KMS-11 (cell line): Measurements from ENCODE around the gene UTY.
"Not testable (repeated sequence)": the region's sequence is repeated elsewhere in the genome, so short reads cannot be mapped to it uniquely, and the experiment has no call there.

ENCODE experiments used
- H2AFZ ChIP-seq: fragments of 200-600 bp; sonication (generic); 2 replicates; pipeline ENCODE4 v1.6.1; 2016; ENCODE audit warnings: antibody characterized with exemption, mixed run types, low read depth
- H3K27ac ChIP-seq: fragments of 200-600 bp; sonication (generic); 2 replicates; pipeline ENCODE4 v1.6.1; 2016; ENCODE audit warnings: mild to moderate bottlenecking, mixed run types
- H3K27me3 ChIP-seq: fragments of 200-600 bp; sonication (generic); 2 replicates; pipeline ENCODE4 v1.6.1; 2017; ENCODE audit warnings: mild to moderate bottlenecking, low read depth, mixed run types, moderate library complexity; ENCODE audit not compliant: insufficient read depth
- H3K36me3 ChIP-seq: fragments of 200-600 bp; sonication (generic); 2 replicates; pipeline ENCODE4 v1.6.1; 2017; ENCODE audit warnings: mild to moderate bottlenecking, mixed run types; ENCODE audit not compliant: insufficient read depth
- H3K4me1 ChIP-seq: fragments of 200-600 bp; sonication (generic); 2 replicates; pipeline ENCODE4 v1.6.1; 2016; ENCODE audit warnings: mild to moderate bottlenecking, low read depth, mixed run types; ENCODE audit not compliant: poor library complexity, severe bottlenecking
- H3K4me2 ChIP-seq: fragments of 200-600 bp; sonication (generic); 2 replicates; pipeline ENCODE4 v1.7.0; 2016; ENCODE audit warnings: mild to moderate bottlenecking, mixed run types
- H3K4me3 ChIP-seq: fragments of 200-600 bp; sonication (generic); IDR thresholded peaks from 2 replicates; pipeline ENCODE4 v1.6.1; 2017; ENCODE audit warnings: low read depth, low read length, mixed read lengths; ENCODE audit not compliant: insufficient read depth
- H3K79me2 ChIP-seq: fragments of 200-600 bp; sonication (generic); 2 replicates; pipeline ENCODE4 v1.6.1; 2016; ENCODE audit warnings: low read depth, mixed run types; ENCODE audit not compliant: insufficient read depth
- H3K9ac ChIP-seq: fragments of 200-600 bp; sonication (generic); 2 replicates; pipeline ENCODE4 v1.6.1; 2016; ENCODE audit warnings: mild to moderate bottlenecking, mixed run types
- H4K20me1 ChIP-seq: fragments of 200-600 bp; sonication (generic); 2 replicates; pipeline ENCODE4 v1.6.1; 2016; ENCODE audit warnings: mild to moderate bottlenecking, mixed run types; ENCODE audit not compliant: insufficient read depth
- TF ChIP-seq, protein P1 (sequence below): fragments of 200-600 bp; sonication (generic); conservative IDR thresholded peaks from 2 replicates; pipeline ENCODE4 v1.6.1; 2017; ENCODE audit warnings: low read depth, mild to moderate bottlenecking, antibody characterized with exemption, low read length, moderate library complexity, mixed read lengths

UTY gene

DNA sequence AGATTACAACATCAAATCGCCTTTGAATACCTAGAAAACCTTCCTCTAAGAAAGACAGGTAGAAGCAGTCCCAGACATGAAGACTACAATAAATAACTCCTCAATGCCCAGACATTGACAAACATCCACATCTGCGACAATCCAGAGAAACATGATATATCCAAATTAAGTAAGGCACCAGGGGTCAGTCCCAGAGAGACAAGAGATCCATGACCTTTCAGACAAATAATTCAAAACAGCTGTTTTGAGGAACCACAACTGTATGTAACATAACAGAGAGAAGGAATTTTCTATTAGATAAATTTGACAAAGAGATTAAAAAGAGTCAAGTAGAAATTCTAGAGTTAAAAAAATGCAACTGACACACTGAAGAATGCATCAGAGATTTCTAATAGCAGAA lies 200.3 kb downstream of the UTY start:
- no peak overlapping the region for H3K4me3 ChIP-seq

DNA sequence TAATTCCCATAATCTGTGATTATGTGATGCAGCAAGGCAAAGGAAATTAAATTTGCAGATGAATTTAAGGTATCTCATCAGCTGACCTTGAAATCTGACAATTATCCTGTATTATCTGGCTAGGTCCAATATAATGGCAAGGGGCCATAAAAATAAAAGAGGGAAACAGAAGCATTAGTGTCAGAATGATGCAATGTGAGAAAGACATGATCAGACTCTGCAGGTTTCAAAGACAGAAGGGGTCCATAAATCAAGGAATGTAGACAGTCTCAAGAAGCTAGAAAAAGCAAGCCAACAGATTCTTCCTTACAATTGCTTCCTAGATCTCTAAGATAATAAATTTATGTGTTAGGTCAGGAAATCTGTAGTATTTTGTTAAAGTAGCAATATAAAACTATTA lies 208.1 kb downstream of the UTY start:
- Histone ChIP-seq H3K36me3 (no peaks in the 10 kb centered on the region), H3K27ac (no peak overlapping the region), H2AFZ (no peak overlapping the region), H3K9ac (no peak overlapping the region), H3K4me2 (no peak overlapping the region), H3K27me3 (no peaks in the 10 kb centered on the region), H3K4me3 (no peak overlapping the region), H3K4me1 (no peaks in the 10 kb centered on the region), H4K20me1 (no peaks in the 10 kb centered on the region), H3K79me2 (no peaks in the 10 kb centered on the region)
- TF ChIP-seq, protein P1, sequence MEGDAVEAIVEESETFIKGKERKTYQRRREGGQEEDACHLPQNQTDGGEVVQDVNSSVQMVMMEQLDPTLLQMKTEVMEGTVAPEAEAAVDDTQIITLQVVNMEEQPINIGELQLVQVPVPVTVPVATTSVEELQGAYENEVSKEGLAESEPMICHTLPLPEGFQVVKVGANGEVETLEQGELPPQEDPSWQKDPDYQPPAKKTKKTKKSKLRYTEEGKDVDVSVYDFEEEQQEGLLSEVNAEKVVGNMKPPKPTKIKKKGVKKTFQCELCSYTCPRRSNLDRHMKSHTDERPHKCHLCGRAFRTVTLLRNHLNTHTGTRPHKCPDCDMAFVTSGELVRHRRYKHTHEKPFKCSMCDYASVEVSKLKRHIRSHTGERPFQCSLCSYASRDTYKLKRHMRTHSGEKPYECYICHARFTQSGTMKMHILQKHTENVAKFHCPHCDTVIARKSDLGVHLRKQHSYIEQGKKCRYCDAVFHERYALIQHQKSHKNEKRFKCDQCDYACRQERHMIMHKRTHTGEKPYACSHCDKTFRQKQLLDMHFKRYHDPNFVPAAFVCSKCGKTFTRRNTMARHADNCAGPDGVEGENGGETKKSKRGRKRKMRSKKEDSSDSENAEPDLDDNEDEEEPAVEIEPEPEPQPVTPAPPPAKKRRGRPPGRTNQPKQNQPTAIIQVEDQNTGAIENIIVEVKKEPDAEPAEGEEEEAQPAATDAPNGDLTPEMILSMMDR, result no peak

More for the DNA sequence above, 200.3 kb downstream of the UTY start:
- no peak overlapping the region for H3K4me2 ChIP-seq
- no peaks in the 10 kb centered on the region for H3K36me3 ChIP-seq
- no peaks in the 10 kb centered on the region for H3K79me2 ChIP-seq
- no peak overlapping the region for H3K9ac ChIP-seq
- H2AFZ ChIP-seq, result no peak overlapping the region
- TF ChIP-seq, protein P1, result no peak
- H4K20me1 ChIP-seq, result no peaks in the 10 kb centered on the region
- no peaks in the 10 kb centered on the region for H3K27me3 ChIP-seq
- H3K4me1 ChIP-seq, result no peaks in the 10 kb centered on the region
- no peak overlapping the region for H3K27ac ChIP-seq

DNA sequence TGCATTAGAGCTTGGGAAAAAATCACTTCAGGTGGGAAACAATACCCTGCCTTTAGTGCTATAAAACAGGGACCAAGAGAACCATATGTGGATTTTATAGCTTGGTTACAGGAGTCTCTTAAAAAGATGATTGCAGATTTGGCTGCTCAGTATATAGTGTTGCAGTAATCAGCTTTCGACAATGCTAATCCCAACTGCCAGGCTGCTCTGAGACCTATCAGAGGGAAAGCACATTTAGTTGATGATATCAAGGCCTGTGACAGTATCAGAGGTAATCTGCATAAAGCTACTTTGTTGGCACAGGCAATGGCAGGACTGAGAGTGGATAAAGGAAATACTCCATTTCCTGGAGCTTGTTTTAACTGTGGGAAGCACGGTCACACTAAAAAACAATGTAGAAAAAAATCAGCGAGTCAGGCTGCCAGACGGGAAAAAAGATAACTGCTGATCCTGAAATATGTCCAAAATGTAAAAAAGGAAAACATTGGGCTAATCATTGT lies 225.8 kb downstream of the UTY start:
- not testable (repeated sequence) for H3K4me3 ChIP-seq, H3K27ac ChIP-seq, H2AFZ ChIP-seq, H3K4me1 ChIP-seq, H3K36me3 ChIP-seq, H3K27me3 ChIP-seq, H3K9ac ChIP-seq, H3K4me2 ChIP-seq, H3K79me2 ChIP-seq, H4K20me1 ChIP-seq

DNA sequence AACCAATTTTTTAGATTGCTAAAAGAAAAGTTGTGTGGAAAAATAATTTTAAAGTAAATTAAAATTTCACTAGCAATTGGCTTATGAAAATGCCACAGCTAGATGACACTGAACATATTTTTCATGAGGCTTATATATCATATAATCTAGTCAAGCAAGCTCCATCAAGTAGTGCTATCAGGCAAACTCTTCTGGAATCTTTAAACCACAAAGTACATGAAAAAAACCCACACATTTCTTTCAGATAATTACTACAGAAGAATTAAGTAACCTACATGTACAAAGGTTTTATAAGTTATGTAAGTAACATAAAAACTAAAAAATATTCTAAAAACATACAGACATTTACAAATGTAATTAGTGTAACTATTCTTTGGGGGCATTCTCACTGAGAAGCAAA lies 229.4 kb downstream of the UTY start:
- Histone ChIP-seq H3K36me3 (no peaks in the 10 kb centered on the region), H2AFZ (no peak overlapping the region), H3K27me3 (no peaks in the 10 kb centered on the region), H3K4me3 (no peak overlapping the region), H3K4me2 (no peak overlapping the region), H4K20me1 (no peaks in the 10 kb centered on the region), H3K79me2 (no peaks in the 10 kb centered on the region), H3K9ac (no peak overlapping the region), H3K4me1 (no peaks in the 10 kb centered on the region), H3K27ac (no peak overlapping the region)
- TF ChIP-seq, protein P1, result no peak

DNA sequence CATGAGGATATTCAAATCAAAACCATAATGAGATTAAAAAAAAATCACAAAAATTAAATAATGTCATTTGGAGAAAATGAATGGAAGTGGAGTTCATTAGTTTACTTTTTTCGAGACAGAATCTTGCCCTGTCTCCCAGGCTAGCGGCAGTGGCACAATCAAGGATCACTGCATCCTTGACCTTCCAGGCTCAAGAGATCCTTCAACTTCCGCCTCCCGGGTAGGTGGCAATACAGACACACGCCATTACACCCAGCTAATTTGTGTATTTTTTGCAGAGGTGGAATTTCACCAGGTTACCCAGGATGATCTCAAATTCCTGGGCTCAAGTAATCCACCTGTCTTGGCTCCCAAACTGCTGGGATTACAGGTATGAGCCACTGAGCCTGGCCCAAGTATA lies 236.1 kb downstream of the UTY start:
- Histone ChIP-seq H3K79me2 (no peaks in the 10 kb centered on the region), H3K27ac (no peak overlapping the region), H3K4me1 (no peaks in the 10 kb centered on the region), H3K4me2 (no peak overlapping the region), H4K20me1 (no peaks in the 10 kb centered on the region), H3K27me3 (no peaks in the 10 kb centered on the region), H2AFZ (no peak overlapping the region), H3K36me3 (no peaks in the 10 kb centered on the region), H3K9ac (no peak overlapping the region), H3K4me3 (no peak overlapping the region)
- TF ChIP-seq, protein P1, result no peak
